Mucosa of rectum (tissue), 2 donors: ENCODE measurements around the gene GRK6.

Experiments used
- H3K27ac ChIP-seq, 2 donors: one replicate each; pipeline ENCODE4 v1.7.0; 2013; ENCODE audit warnings: inconsistent platforms in 2 of 2, low read depth in 2 of 2, low read length in 2 of 2
- H3K27me3 ChIP-seq, 2 donors: one replicate each; pipeline ENCODE4 v1.7.0; 2013; ENCODE audit warnings: low read length in 2 of 2; ENCODE audit not compliant: control insufficient read depth in 2 of 2, insufficient read depth in 2 of 2
- H3K36me3 ChIP-seq, 2 donors: one replicate each; pipeline ENCODE4 v1.7.0; 2013; ENCODE audit warnings: low read length in 2 of 2; ENCODE audit not compliant: control insufficient read depth in 2 of 2, insufficient read depth in 2 of 2
- H3K4me1 ChIP-seq, 2 donors: one replicate each; pipeline ENCODE4 v1.7.0; 2013; ENCODE audit warnings: low read length in 2 of 2, mild to moderate bottlenecking in 1 of 2; ENCODE audit not compliant: control insufficient read depth in 2 of 2, insufficient read depth in 2 of 2
- H3K4me3 ChIP-seq, 2 donors: one replicate each; pipeline ENCODE4 v1.7.0; 2013; ENCODE audit warnings: low read length in 2 of 2
- H3K9ac ChIP-seq, 2 donors: one replicate each; pipeline ENCODE4 v1.7.0; 2013; ENCODE audit warnings: low read length in 2 of 2, low read depth in 1 of 2, mild to moderate bottlenecking in 1 of 2
- H3K9me3 ChIP-seq, 2 donors: one replicate each; pipeline ENCODE4 v1.7.0; 2013; ENCODE audit warnings: low read length in 2 of 2; ENCODE audit not compliant: control insufficient read depth in 2 of 2
- donor health status: healthy.
- donor health status: Normal muscosa, but diverticular disease.

GRK6 gene

DNA sequence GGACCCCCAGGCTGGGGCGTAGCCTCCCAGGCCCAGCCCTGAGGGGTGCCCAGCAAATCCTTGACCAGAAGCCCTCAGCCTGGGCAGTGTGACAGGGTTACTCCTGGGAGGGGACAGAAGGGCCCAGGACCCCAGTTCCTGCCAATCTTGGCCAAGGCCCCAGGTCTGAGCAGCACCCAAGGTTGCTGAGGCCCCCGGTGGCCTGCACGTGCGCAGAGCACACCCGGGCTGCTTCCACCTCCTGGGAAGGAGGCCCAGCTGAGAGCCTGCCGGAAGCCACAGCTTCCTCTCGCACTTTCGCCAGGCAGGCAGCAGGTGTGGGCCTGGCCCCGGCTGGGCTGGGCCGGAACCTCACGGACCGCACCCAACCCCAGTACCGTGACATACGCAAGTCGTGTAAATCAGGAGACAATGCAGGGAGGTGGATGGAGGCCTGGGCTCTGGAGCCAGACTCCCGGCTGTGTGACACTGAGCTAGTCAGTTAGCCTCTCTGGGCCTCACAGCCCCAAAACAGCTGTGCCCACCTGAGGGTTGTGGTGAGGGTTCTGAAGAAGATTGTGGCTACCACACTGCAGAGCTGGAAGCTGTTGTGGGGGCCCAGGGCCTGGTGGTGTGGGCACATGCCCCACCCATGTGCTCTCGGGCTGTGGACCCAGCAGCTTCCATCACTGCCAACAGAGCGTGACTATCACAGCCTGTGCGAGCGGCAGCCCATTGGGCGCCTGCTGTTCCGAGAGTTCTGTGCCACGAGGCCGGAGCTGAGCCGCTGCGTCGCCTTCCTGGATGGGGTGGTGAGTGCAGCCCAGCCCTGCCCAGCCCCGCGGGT, 5.1 kb downstream of the GRK6 start:
- H3K36me3 ChIP-seq, result peaks cover 40 to 55% of the 10 kb centered on the region in 2 donors
- no peak overlapping the region for H3K9ac ChIP-seq
- H3K4me1 ChIP-seq, result peaks cover 29 to 47% of the 10 kb centered on the region in 2 donors
- H3K4me3 ChIP-seq, result peak overlapping the region in 1 of 2 donors; percentile 26
- peak overlapping the region; percentile 31 to 94 for H3K27ac ChIP-seq
- H3K9me3 ChIP-seq, result no peaks in the 10 kb centered on the region
- H3K27me3 ChIP-seq, result no peaks in the 10 kb centered on the region

DNA sequence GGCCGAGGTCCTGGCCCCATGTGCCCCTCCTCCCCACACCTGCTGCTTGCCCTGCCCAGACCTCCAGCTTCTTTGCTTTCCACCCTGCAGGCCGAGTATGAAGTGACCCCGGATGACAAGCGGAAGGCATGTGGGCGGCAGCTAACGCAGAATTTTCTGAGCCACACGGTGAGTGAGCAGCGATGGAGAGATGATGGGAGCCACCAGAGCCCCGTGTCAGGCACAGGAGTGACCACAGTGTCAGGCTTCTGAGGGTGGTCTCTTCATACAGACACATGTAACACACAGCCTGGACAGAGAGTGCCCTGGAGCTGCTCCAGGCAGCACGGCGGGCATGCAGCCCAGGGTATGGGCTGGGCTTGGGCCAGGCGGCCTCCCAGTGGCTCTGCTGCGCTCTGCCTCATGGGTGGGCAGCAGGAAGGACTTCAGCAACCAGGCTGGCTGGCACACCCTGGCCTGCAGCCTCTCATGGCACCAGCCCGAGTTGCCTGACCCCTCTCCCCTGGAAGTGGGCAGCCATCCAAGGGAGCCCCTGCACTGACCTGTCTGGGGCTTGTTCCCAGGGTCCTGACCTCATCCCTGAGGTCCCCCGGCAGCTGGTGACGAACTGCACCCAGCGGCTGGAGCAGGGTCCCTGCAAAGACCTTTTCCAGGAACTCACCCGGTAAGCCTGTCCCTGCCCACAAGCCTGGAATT, 5.8 kb downstream of the GRK6 start:
- H3K4me1 ChIP-seq, result peaks cover 24 to 44% of the 10 kb centered on the region in 2 donors
- no peaks in the 10 kb centered on the region for H3K9me3 ChIP-seq
- peak overlapping the region; percentile 46 to 94 for H3K27ac ChIP-seq
- no peaks in the 10 kb centered on the region for H3K27me3 ChIP-seq
- H3K4me3 ChIP-seq, result peak overlapping the region; percentile 10 to 26
- peaks cover 41 to 61% of the 10 kb centered on the region in 2 donors for H3K36me3 ChIP-seq
- peak overlapping the region in 1 of 2 donors; percentile 24 for H3K9ac ChIP-seq

DNA sequence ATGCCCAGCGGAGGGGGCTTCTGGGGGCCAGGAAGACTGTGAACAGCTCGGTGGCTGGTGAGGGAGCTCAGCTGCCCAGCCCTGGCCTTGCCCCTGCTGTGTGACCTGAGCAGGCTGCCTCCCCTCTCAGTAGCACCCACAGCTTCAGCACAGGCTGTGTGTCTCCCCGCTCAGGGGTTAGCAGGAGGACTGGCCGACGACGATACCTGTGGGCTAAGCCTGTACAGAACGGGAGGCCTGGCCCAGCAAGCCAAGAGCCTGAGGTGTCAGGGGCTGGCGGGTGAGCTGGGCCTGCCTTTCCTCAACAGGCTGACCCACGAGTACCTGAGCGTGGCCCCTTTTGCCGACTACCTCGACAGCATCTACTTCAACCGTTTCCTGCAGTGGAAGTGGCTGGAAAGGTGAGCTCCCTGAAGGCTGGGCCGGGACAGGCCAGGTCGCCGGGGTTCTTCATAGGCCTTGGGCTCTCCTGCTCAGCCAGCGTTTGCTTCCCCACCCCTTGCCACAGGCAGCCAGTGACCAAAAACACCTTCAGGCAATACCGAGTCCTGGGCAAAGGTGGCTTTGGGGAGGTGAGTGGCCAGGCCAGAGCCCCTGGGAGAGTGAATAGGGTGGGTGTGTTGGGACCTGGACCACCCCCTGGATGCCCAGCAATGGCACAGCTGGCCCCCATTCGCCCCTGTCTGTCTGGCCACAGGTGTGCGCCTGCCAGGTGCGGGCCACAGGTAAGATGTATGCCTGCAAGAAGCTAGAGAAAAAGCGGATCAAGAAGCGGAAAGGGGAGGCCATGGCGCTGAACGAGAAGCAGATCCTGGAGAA, 6.6 kb downstream of the GRK6 start:
- peaks cover 46 to 67% of the 10 kb centered on the region in 2 donors for H3K36me3 ChIP-seq
- H3K9ac ChIP-seq, result no peak overlapping the region
- no peaks in the 10 kb centered on the region for H3K9me3 ChIP-seq
- peak overlapping the region in 1 of 2 donors; percentile 94 for H3K27ac ChIP-seq
- H3K4me1 ChIP-seq, result peaks cover 16 to 37% of the 10 kb centered on the region in 2 donors
- no peaks in the 10 kb centered on the region for H3K27me3 ChIP-seq
- no peak overlapping the region for H3K4me3 ChIP-seq

DNA sequence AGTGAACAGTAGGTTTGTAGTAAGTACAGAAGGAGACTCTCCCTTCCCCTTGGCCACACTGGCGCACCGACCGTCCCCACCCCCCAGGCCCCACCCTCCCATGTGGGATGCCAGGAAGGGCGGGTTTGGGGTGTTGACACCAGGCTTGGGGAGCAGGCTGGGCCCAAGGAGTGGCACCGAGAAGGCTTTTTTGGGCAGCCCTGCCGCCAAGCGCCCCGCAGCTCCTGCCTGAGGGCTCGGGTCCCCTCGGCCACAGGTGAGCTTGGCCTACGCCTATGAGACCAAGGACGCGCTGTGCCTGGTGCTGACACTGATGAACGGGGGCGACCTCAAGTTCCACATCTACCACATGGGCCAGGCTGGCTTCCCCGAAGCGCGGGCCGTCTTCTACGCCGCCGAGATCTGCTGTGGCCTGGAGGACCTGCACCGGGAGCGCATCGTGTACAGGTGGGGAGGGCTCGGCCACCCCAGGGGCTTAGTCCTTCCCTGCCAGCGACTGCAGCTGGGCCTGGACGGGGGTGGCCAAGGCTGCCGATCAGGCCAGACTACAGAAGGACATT, 7.3 kb downstream of the GRK6 start:
- Histone ChIP-seq H3K4me3 (no peak overlapping the region), H3K27me3 (no peaks in the 10 kb centered on the region), H3K9me3 (no peaks in the 10 kb centered on the region), H3K9ac (no peak overlapping the region), H3K4me1 (peaks cover 13 to 37% of the 10 kb centered on the region in 2 donors), H3K36me3 (peaks cover 50 to 71% of the 10 kb centered on the region in 2 donors), H3K27ac (no peak overlapping the region)

DNA sequence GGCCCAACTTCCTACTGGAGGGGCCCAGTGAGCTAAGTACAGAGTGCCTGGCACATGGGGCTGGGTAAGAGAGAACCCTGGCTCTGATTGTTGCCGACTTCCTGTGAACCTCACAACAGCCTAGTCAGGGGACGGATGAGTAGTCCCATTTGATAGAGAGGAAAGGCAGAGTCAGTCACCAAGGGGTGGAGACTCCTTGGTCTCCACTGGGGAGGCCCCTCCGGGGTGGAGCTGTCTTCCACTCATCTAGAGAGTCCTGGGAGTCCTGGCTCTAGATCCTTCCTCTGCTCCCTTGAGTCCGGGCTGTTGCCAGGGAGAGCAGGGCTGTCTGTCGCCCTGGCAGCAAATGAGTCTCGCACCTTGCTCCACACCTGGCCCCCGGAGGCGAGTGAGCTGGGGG, 8.0 kb downstream of the GRK6 start:
- Histone ChIP-seq H3K9ac (no peak overlapping the region), H3K27me3 (no peaks in the 10 kb centered on the region), H3K4me1 (peaks cover 10 to 34% of the 10 kb centered on the region in 2 donors), H3K36me3 (peaks cover 50 to 71% of the 10 kb centered on the region in 2 donors), H3K9me3 (no peaks in the 10 kb centered on the region), H3K27ac (no peak overlapping the region), H3K4me3 (no peak overlapping the region)

DNA sequence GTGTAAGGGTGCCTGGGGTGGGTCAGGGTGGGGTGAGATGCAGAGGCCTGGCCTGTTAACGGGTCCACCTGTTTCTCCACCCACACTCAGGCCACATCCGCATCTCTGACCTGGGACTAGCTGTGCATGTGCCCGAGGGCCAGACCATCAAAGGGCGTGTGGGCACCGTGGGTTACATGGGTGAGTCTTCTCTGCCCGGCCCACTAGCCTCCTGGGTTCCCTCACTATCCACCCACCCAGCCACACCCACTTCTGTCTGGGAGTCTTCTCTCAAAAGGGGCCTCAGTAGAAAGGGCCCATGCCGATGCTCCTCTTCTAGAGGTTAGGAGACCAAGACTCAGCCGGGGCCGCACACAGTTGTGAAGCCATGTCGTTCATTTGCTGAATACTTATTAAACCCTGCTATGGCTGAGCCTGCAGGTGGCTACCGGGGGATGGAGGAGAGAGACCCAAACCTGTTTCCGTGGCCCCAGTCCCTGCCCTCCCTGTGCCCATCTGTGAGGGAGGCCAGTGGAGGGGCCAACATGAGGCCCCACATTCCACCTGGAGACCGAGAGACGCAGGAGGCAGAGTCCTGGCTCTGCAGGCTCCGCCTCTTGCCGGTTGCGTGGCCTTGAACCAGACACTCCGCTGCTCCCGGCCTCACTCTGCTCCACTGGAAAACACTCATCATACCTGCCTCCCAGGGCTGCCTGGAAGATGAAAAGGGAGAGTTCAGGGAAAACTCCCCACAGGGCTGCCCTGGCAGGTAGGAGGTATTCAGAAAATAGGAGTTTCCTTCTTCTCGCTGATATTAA, 8.7 kb downstream of the GRK6 start:
- Histone ChIP-seq H3K27ac (no peak overlapping the region), H3K4me1 (peaks cover 7 to 30% of the 10 kb centered on the region in 2 donors), H3K36me3 (peaks cover 50 to 70% of the 10 kb centered on the region in 2 donors), H3K9ac (no peak overlapping the region), H3K27me3 (no peaks in the 10 kb centered on the region), H3K4me3 (no peak overlapping the region), H3K9me3 (no peaks in the 10 kb centered on the region)

DNA sequence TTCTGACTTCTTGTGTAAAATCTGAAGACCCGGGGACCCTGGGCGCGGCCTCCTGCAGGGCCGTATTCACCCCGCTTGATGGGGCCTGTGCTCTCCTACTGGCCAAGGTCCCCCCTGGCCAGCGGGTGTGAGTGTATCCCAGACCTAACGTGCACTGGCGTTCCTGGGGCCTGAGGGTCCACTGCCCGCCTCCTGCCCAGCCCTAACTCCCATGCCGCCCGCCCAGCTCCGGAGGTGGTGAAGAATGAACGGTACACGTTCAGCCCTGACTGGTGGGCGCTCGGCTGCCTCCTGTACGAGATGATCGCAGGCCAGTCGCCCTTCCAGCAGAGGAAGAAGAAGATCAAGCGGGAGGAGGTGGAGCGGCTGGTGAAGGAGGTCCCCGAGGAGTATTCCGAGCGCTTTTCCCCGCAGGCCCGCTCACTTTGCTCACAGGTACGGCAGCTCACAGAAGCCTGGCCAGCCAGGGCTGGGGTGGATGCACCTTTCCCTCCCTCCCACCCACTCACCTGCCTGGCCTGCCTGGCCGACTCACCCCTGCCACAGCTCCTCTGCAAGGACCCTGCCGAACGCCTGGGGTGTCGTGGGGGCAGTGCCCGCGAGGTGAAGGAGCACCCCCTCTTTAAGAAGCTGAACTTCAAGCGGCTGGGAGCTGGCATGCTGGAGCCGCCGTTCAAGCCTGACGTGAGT, 9.5 kb downstream of the GRK6 start:
- H3K36me3 ChIP-seq, result peaks cover 54 to 66% of the 10 kb centered on the region in 2 donors
- H3K9ac ChIP-seq, result no peak overlapping the region
- peaks cover 3 to 23% of the 10 kb centered on the region in 2 donors for H3K4me1 ChIP-seq
- no peak overlapping the region for H3K4me3 ChIP-seq
- H3K27ac ChIP-seq, result no peak overlapping the region
- no peaks in the 10 kb centered on the region for H3K27me3 ChIP-seq
- H3K9me3 ChIP-seq, result no peaks in the 10 kb centered on the region

DNA sequence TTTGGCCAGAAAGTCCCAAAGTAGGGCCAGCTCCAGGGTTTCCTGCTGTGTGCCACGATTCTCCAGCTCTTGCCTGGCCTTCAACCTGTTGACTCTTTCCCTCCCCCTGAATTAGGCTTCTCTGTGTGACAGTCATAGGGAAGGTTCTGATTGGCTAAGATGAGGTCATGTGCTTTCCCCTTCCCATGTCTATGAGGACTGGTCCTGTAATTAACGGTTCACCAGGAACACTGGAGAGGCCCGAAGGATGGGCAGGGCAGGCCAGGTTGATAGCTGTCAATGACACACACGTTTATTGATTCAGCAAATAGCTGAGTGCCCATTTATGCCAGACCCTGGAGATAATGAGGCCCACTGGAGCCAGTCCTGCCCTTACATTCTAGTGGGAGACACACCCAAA, 11.1 kb downstream of the GRK6 start:
- H3K9ac ChIP-seq, result no peak overlapping the region
- H3K27ac ChIP-seq, result no peak overlapping the region
- H3K4me3 ChIP-seq, result no peak overlapping the region
- H3K27me3 ChIP-seq, result no peaks in the 10 kb centered on the region
- H3K4me1 ChIP-seq, result peaks cover 0 to 9% of the 10 kb centered on the region in 2 donors
- peaks cover 49 to 64% of the 10 kb centered on the region in 2 donors for H3K36me3 ChIP-seq
- H3K9me3 ChIP-seq, result no peaks in the 10 kb centered on the region

DNA sequence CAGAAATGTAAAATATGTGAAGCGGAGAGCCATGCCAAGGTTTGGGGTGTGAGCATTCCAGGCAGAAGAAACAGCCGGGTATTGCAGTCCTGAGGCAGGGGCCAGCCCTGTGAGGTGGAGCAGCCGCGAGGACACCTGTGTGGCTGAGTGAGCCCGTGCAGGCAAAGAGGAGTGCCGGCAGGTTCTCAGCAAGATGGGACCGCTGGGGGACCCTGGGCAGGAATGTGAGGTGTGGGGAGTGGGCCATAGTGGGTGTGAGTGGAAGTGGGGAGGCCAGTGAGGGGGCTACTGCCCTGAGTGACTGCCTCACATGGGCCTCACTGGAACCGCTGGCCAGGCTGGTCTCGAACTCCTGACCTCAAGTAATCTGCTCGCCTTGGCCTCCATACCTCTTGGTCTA, 12.0 kb downstream of the GRK6 start:
- H3K9me3 ChIP-seq, result no peaks in the 10 kb centered on the region
- peaks cover 0 to 3% of the 10 kb centered on the region in 2 donors for H3K4me1 ChIP-seq
- H3K9ac ChIP-seq, result no peak overlapping the region
- no peaks in the 10 kb centered on the region for H3K27me3 ChIP-seq
- H3K27ac ChIP-seq, result no peak overlapping the region
- no peak overlapping the region for H3K4me3 ChIP-seq
- H3K36me3 ChIP-seq, result peaks cover 42 to 57% of the 10 kb centered on the region in 2 donors
